SU-DHL-6 (cell line): ENCODE results near the gene SUSD6.

Source experiments
- H2AFZ ChIP-seq: fragments of 200-600 bp; sonication (generic); 2 replicates; pipeline ENCODE4 v1.6.1; 2014; ENCODE audit warnings: low read depth, mild to moderate bottlenecking, moderate library complexity, mixed read lengths, antibody characterized with exemption, low read length; ENCODE audit not compliant: severe bottlenecking
- H3F3A ChIP-seq: fragments of 200-600 bp; shearing (Covaris generic); 2 replicates; pipeline ENCODE4 v1.6.0; 2016; ENCODE audit warnings: antibody characterized with exemption, mild to moderate bottlenecking; ENCODE audit not compliant: insufficient read depth
- H3K27ac ChIP-seq: fragments of 200-600 bp; sonication (generic); 2 replicates; pipeline ENCODE4 v1.5.1; 2016; ENCODE audit warnings: low read depth, mild to moderate bottlenecking, low read length, moderate library complexity, mixed read lengths
- H3K27me3 ChIP-seq: fragments of 200-600 bp; sonication (generic), shearing (Covaris generic); 2 replicates; pipeline ENCODE4 v1.6.0; 2014; ENCODE audit warnings: mild to moderate bottlenecking, low read length
- H3K36me3 ChIP-seq: fragments of 200-600 bp; sonication (generic); 2 replicates; pipeline ENCODE4 v1.6.1; 2014; ENCODE audit warnings: mild to moderate bottlenecking, low read length, mixed read lengths
- H3K4me2 ChIP-seq: fragments of 300-600, 200-600 bp; shearing (Covaris generic), sonication (generic); 2 replicates; pipeline ENCODE4 v1.6.0; 2014; ENCODE audit warnings: low read length, low read depth, mild to moderate bottlenecking; ENCODE audit not compliant: poor library complexity, severe bottlenecking
- H3K4me3 ChIP-seq: fragments of 200-600 bp; sonication (generic); 2 replicates; pipeline ENCODE4 v1.5.1; 2014; ENCODE audit warnings: antibody characterized with exemption, low read length, mild to moderate bottlenecking, mixed read lengths; ENCODE audit not compliant: insufficient read depth, poor library complexity, severe bottlenecking
- H3K79me2 ChIP-seq: fragments of 200-600 bp; sonication (generic); 2 replicates; pipeline ENCODE4 v1.6.1; 2014; ENCODE audit warnings: mild to moderate bottlenecking, low read length, moderate library complexity; ENCODE audit not compliant: insufficient read depth
- H3K9ac ChIP-seq: fragments of 200-600 bp; sonication (generic); 2 replicates; pipeline ENCODE4 v1.7.0; 2014; ENCODE audit warnings: mild to moderate bottlenecking, low read length
- H3K9me2 ChIP-seq: fragments of 200-600 bp; sonication (generic); replicated peaks from 2 replicates; pipeline ENCODE4 v1.6.1; 2014; ENCODE audit warnings: low read length; ENCODE audit not compliant: insufficient read depth
- H3K9me3 ChIP-seq: fragments of 200-600 bp; sonication (generic); 2 replicates; pipeline ENCODE4 v1.6.1; 2014; ENCODE audit warnings: low read length, mixed read lengths; ENCODE audit not compliant: insufficient read depth
- H4K20me1 ChIP-seq: fragments of 200-600 bp; sonication (generic); 2 replicates; pipeline ENCODE4 v1.6.1; 2014; ENCODE audit warnings: low read depth, mild to moderate bottlenecking, antibody characterized with exemption, low read length, moderate library complexity, mixed read lengths
- EZH2phosphoT487 ChIP-seq: fragments of 200-600 bp; sonication (generic), shearing (Covaris generic); conservative IDR thresholded peaks from 2 replicates; pipeline ENCODE4 v1.6.1; 2018; ENCODE audit warnings: mild to moderate bottlenecking, antibody characterized with exemption, low read length, moderate library complexity, mixed read lengths
- TF ChIP-seq, protein P1 (sequence below): fragments of 200-600 bp; sonication (generic); IDR thresholded peaks from one replicate; pipeline ENCODE4 v1.5.1; 2017; ENCODE audit warnings: antibody characterized with exemption, mild to moderate bottlenecking, low read length, moderate library complexity; ENCODE audit not compliant: insufficient read depth, poor library complexity, severe bottlenecking

SUSD6 gene

DNA sequence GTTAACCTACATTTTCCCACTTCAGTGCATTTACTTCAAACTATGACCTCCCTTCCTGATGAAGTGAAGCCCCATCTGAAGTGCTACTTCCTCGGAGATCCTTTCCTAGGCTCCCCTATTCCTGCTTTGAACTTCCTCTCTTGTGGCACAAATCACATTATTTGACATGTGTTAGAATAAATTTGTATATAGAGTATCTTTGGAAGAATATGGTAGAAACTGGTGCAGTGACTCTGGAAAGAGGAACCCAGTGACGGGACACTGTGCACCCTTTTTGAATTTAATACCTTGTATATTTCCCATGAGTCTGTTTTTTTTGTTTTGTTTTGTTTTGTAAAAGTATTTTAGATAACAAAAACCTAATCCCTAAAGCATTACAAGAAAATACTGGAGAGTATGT is 89.2 kb downstream of the SUSD6 start:
- Histone ChIP-seq H3K9ac (no peak overlapping the region), H3K27ac (no peak overlapping the region)

DNA sequence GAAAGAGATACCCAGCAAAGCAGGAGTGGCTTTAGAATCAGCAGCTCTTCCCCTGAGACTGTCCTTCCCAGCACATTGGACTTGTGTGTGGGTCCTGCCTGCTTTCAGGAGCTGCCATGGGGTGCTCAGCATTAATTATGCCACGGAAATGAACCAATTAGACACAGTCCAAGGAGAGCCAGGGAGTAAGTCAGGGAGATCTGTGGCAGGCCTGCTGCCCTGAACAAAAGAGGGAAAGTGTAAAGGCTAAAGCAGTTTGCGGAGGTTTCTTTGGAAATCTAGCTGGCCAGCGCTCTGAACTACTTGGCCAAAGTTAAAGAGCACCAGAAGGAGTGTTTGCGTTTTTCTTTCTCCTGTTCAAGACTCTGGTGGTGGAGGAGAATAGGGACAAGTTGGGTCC is 89.9 kb downstream of the SUSD6 start:
- Histone ChIP-seq H4K20me1 (peaks cover 13% of the 10 kb centered on the region; the same call in 1 of the 2 replicates), H3F3A (no peaks in the 10 kb centered on the region; the same call in 1 of the 2 replicates), H3K9me2 (no peaks in the 10 kb centered on the region), H3K9me3 (no peaks in the 10 kb centered on the region), H3K9ac (no peak overlapping the region), H3K4me3 (no peak overlapping the region), H3K27ac (no peak overlapping the region), H3K27me3 (no peaks in the 10 kb centered on the region), H3K4me2 (no peak overlapping the region), H2AFZ (no peak overlapping the region), H3K79me2 (peaks cover 78% of the 10 kb centered on the region), H3K36me3 (0 out of 2 replicates have a peak, but pooled peaks cover 4% of the 10 kb centered on the region)
- TF ChIP-seq EZH2phosphoT487: no peak
- TF ChIP-seq, protein P1, sequence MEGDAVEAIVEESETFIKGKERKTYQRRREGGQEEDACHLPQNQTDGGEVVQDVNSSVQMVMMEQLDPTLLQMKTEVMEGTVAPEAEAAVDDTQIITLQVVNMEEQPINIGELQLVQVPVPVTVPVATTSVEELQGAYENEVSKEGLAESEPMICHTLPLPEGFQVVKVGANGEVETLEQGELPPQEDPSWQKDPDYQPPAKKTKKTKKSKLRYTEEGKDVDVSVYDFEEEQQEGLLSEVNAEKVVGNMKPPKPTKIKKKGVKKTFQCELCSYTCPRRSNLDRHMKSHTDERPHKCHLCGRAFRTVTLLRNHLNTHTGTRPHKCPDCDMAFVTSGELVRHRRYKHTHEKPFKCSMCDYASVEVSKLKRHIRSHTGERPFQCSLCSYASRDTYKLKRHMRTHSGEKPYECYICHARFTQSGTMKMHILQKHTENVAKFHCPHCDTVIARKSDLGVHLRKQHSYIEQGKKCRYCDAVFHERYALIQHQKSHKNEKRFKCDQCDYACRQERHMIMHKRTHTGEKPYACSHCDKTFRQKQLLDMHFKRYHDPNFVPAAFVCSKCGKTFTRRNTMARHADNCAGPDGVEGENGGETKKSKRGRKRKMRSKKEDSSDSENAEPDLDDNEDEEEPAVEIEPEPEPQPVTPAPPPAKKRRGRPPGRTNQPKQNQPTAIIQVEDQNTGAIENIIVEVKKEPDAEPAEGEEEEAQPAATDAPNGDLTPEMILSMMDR: no peak

More for the DNA sequence above, 89.2 kb downstream of the SUSD6 start:
- TF ChIP-seq EZH2phosphoT487: no peak
- TF ChIP-seq, protein P1: no peak
- H2AFZ ChIP-seq: no peak overlapping the region
- H3K4me3 ChIP-seq: no peak overlapping the region
- H3K4me2 ChIP-seq: no peak overlapping the region
- no peaks in the 10 kb centered on the region; the same call in 1 of the 2 replicates for H3F3A ChIP-seq
- no peaks in the 10 kb centered on the region for H3K9me2 ChIP-seq
- H4K20me1 ChIP-seq: peaks cover 15% of the 10 kb centered on the region; the same call in 1 of the 2 replicates
- 0 out of 2 replicates have a peak, but pooled peaks cover 4% of the 10 kb centered on the region for H3K36me3 ChIP-seq
- no peaks in the 10 kb centered on the region for H3K27me3 ChIP-seq
- H3K9me3 ChIP-seq: no peaks in the 10 kb centered on the region
- peaks cover 85% of the 10 kb centered on the region for H3K79me2 ChIP-seq

DNA sequence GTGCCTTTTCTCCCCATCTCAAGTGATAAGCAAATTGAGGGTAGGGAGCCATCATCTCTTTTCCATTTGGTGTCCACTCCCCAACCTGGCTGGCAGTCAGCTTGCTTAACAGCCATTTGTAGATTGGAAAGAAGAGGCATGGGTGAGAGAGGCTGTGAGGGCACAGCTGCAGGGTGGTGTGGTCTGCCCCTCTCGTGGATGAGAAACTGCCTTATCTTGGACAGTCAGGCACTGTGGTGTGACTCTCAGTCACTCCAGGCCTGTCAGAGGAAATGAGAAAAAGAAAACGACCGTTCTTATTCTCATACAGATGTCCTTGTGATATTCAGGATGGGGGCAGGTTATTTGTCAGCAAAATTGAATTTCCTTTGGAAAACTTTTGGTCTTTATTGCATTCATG is 90.5 kb downstream of the SUSD6 start:
- H3K4me3 ChIP-seq: no peak overlapping the region
- no peak overlapping the region for H2AFZ ChIP-seq
- H3K36me3 ChIP-seq: 0 out of 2 replicates have a peak, but pooled peaks cover 4% of the 10 kb centered on the region
- no peaks in the 10 kb centered on the region for H3K27me3 ChIP-seq
- H3K79me2 ChIP-seq: peaks cover 73% of the 10 kb centered on the region
- TF ChIP-seq EZH2phosphoT487: no peak
- TF ChIP-seq, protein P1: no peak
- peaks cover 10% of the 10 kb centered on the region; the same call in 1 of the 2 replicates for H4K20me1 ChIP-seq
- no peaks in the 10 kb centered on the region for H3K9me3 ChIP-seq
- H3K9me2 ChIP-seq: no peaks in the 10 kb centered on the region
- no peak overlapping the region for H3K9ac ChIP-seq
- no peak overlapping the region for H3K27ac ChIP-seq
- no peak overlapping the region for H3K4me2 ChIP-seq
- no peaks in the 10 kb centered on the region; the same call in 1 of the 2 replicates for H3F3A ChIP-seq
